Measurements from ENCODE around the gene MERTK.

- no peak for TF ChIP-seq CTCF (conservative IDR thresholded peaks at IDR 0.05)
- TF ChIP-seq ZFX (IDR thresholded peaks at IDR 0.05), result no peak
These were observed 105.3 kb downstream of the MERTK start for GRCh38 chr2:112003576-112004252.

Measured in C4-2B (cell line).